Breast epithelium (tissue), 4 donors: ENCODE measurements around the gene C3orf80. TPM values are rescaled to one million over a fixed set of nuclear protein-coding genes. Genes with fewer than 3 reads are reported as not detected.
A peak's percentile ranks its signal among the peaks of the same experiment; 100 is the strongest.
"Not testable (repeated sequence)": the region's sequence is repeated elsewhere in the genome, so short reads cannot be mapped to it uniquely, and the experiment has no call there.

Source experiments
- DNase-seq, 2 donors: peaks; one replicate each; pipeline ENCODE4 v3.0.0-alpha.2; 2019; ENCODE audit warnings: low spot score in 2 of 2
- H3K27ac ChIP-seq, 2 donors: fragments of 200-600 bp; sonication (generic) in 1 of 2; one replicate each; pipeline ENCODE4 v1.5.1; 2016 to 2019; ENCODE audit warnings: mild to moderate bottlenecking in 1 of 2
- H3K27me3 ChIP-seq, 2 donors: fragments of 200-600 bp; sonication (generic) in 1 of 2; one replicate each; pipeline versions ENCODE4 v1.5.1 to v1.6.0; 2017 to 2019; ENCODE audit warnings: control low read depth in 1 of 2, mild to moderate bottlenecking in 1 of 2
- H3K36me3 ChIP-seq: fragments of 200-600 bp; one replicate; pipeline ENCODE4 v1.5.1; 2019
- H3K4me1 ChIP-seq, 2 donors: fragments of 200-600 bp; sonication (generic); one replicate each; pipeline ENCODE4 v1.5.1; 2016 to 2019; ENCODE audit warnings: control low read depth in 1 of 2
- H3K4me3 ChIP-seq, 3 donors: fragments of 200-600 bp; sonication (generic); 1 replicate in 2 of 3; 2 replicates in 1 of 3; pipeline ENCODE4 v1.5.1; 2016 to 2019; ENCODE audit warnings: mild to moderate bottlenecking in 3 of 3, moderate library complexity in 2 of 3
- H3K9me3 ChIP-seq, 2 donors: fragments of 200-600 bp; sonication (generic) in 1 of 2; one replicate each; pipeline ENCODE4 v1.5.1; 2016 to 2019; ENCODE audit warnings: control low read depth in 1 of 2
- CTCF ChIP-seq, 3 donors: fragments of 450-650 bp; IDR thresholded peaks; one replicate each; pipeline ENCODE4 v1.5.1; 2016 to 2017; ENCODE audit warnings: antibody characterized with exemption in 3 of 3, mild to moderate bottlenecking in 3 of 3, moderate library complexity in 3 of 3
- POLR2A ChIP-seq: fragments of 450-650 bp; IDR thresholded peaks from one replicate; pipeline ENCODE4 v1.6.1; 2016; ENCODE audit warnings: antibody characterized with exemption, mild to moderate bottlenecking, moderate library complexity
- POLR2AphosphoS5 ChIP-seq, 3 donors: sonication (generic); formaldehyde crosslinking; IDR thresholded peaks; one replicate each; pipeline ENCODE4 v1.6.1; 2017; ENCODE audit warnings: antibody characterized with exemption in 3 of 3
- intact Hi-C: fragments of 100-400 bp; cut with DNase I; formaldehyde crosslinking; loops from one replicate; pipeline ENCODE4 v1.15.1; 2023; ENCODE audit warnings: low total_unique reads
- total RNA-seq, 3 donors: library from RNA; depleted of rRNA; stranded (reverse); fragments of >200 nt; gene quantifications; one replicate each; pipeline ENCODE4 v1.1.0, GENCODE V29; 2016

Gene C3orf80
- total RNA-seq, 3 donors from 2014 or later: 0.15 to 0.16 TPM; not detected in 1

- H3K27me3 ChIP-seq: peaks cover 0 to 12% of the 10 kb centered on the region in 2 donors
- peak overlapping the region; percentile 52 to 84 (median 57) for H3K4me3 ChIP-seq
- H3K4me1 ChIP-seq: peaks cover 0 to 6% of the 10 kb centered on the region in 2 donors
- intact Hi-C loops: no loop called here
- no peak overlapping the region for H3K27ac ChIP-seq
- H3K9me3 ChIP-seq: no peaks in the 10 kb centered on the region
- TF ChIP-seq POLR2A: no peak
- no peak for TF ChIP-seq CTCF (IDR thresholded peaks at IDR 0.05)
- TF ChIP-seq POLR2AphosphoS5 (IDR thresholded peaks at IDR 0.05): no peak
- DNase-seq: no peak
- no peaks in the 10 kb centered on the region for H3K36me3 ChIP-seq
These were observed 1.0 kb downstream of the C3orf80 start for GRCh38 chr3:160226026-160226907.

GRCh38 chr3:160227419-160227818 lies 2.2 kb downstream of the C3orf80 start:
- TF ChIP-seq CTCF (IDR thresholded peaks at IDR 0.05) (no peak), POLR2AphosphoS5 (IDR thresholded peaks at IDR 0.05) (no peak), POLR2A (no peak)

GRCh38 chr3:160232014-160232413 lies 6.8 kb downstream of the C3orf80 start:
- Histone ChIP-seq H3K27ac (no peak overlapping the region), H3K4me1 (no peaks in the 10 kb centered on the region), H3K27me3 (peaks cover 0 to 3% of the 10 kb centered on the region in 2 donors), H3K36me3 (no peaks in the 10 kb centered on the region), H3K9me3 (no peaks in the 10 kb centered on the region), H3K4me3 (no peak overlapping the region)
- intact Hi-C loops: no loop called here
- DNase-seq: no peak
- no peak for TF ChIP-seq POLR2A
- TF ChIP-seq CTCF (IDR thresholded peaks at IDR 0.05): no peak
- TF ChIP-seq POLR2AphosphoS5 (IDR thresholded peaks at IDR 0.05): no peak

More at GRCh38 chr3:160227419-160227818, 2.2 kb downstream of the C3orf80 start:
- Histone ChIP-seq H3K9me3 (no peaks in the 10 kb centered on the region), H3K27me3 (peaks cover 0 to 12% of the 10 kb centered on the region in 2 donors), H3K36me3 (no peaks in the 10 kb centered on the region), H3K27ac (no peak overlapping the region), H3K4me1 (peaks cover 0 to 6% of the 10 kb centered on the region in 2 donors), H3K4me3 (no peak overlapping the region)
- DNase-seq: no peak
- intact Hi-C loops: no loop called here

GRCh38 chr3:160240719-160241118 lies 15.5 kb downstream of the C3orf80 start:
- DNase-seq, H3K27me3 ChIP-seq, H3K9me3 ChIP-seq, intact Hi-C loops, H3K27ac ChIP-seq, H3K36me3 ChIP-seq, H3K4me3 ChIP-seq, H3K4me1 ChIP-seq: not testable (repeated sequence)

GRCh38 chr3:160245261-160245800 lies 20.1 kb downstream of the C3orf80 start:
- no peak for DNase-seq
- TF ChIP-seq POLR2A (no peak), CTCF (IDR thresholded peaks at IDR 0.05) (no peak), POLR2AphosphoS5 (IDR thresholded peaks at IDR 0.05) (no peak)
- H3K4me1 ChIP-seq: no peaks in the 10 kb centered on the region
- no peaks in the 10 kb centered on the region for H3K27me3 ChIP-seq
- H3K27ac ChIP-seq: no peak overlapping the region
- no peaks in the 10 kb centered on the region for H3K9me3 ChIP-seq
- peaks cover 4% of the 10 kb centered on the region for H3K36me3 ChIP-seq
- intact Hi-C loops: no loop called here
- H3K4me3 ChIP-seq: no peak overlapping the region
